GM19238 (cell line): ENCODE results near the gene PKD1.

ENCODE experiments used
- DNase-seq: peaks from one replicate; pipeline ENCODE4 v3.0.0; 2011; ENCODE audit warnings: low spot score; ENCODE audit not compliant: insufficient read length

Gene PKD1

DNA sequence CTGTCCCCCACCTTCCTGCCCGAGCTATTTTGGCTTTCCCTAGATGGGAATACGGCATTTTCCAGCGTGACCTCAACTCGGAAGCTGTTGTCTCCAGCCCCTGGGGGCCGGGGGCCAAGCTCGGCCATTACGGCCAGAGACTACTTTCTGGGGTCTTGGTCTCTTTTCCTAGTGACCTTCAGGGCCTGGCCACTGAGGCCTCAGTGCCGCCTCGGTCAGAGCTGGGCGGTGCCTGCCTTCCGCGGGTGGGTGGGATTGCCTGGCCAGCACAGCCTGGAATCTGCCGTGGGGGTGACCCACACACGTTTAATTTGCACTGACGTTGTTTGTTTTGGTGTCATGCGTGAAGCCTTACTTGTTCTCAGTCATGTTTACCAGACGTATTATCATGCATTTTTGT is 58.7 kb downstream of the PKD1 start:
- DNase-seq: no peak

DNA sequence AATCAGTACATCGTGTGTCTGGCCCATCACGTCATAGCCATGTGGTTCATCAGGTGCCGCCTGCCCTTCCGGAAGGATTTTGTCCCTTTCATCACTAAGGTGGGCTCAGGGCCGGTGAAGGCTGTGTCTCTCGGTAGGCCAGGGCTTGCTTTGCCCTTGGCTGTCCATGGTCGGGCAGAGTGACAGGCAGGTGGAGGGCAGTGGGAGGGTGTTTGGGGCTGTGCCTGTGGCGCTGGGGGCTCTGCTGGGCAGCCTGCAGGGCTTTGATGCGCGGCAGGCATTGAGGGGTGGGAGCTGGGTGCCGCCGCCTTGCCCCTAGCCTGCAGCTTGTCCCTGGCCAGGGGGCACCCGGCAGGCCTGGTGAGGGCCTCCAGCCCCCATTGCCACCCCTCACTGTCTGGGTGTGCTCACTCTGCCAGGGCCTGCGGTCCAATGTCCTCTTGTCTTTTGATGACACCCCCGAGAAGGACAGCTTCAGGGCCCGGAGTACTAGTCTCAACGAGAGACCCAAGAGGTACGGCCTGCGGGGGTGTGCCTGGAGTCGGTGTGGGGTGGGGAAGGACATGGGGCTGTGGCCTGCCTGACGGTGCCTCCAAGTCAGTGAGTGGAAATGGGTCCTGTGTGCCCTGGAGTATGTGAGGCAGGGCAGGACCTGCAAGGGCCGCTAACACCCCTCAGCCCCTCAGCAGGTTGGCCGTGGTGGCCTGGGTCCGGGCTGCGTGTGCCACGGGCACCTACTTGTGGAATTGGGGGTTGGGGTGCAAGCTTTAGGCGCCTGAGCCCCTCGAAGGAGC is 59.4 kb downstream of the PKD1 start:
- no peak for DNase-seq

DNA sequence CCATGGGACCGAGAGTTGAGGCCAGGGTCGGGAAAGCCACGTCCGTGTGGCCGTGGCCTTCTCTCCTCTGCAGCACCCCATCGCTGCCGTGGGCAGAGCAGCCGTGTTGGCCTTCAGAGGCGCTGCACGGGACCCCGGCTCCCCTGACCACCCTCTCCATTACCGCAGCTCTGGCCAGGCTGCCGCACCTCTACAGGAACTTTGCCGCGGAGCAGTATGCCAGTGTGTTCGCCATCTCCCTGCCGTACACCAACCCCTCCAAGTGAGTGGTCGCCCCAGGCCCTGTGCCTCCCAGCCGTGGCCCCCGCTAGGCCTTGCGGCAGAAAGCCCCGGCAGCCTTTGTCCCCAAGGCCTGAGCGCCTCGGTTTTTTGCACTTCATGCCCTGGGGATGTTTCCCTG is 60.1 kb downstream of the PKD1 start:
- DNase-seq: no peak

DNA sequence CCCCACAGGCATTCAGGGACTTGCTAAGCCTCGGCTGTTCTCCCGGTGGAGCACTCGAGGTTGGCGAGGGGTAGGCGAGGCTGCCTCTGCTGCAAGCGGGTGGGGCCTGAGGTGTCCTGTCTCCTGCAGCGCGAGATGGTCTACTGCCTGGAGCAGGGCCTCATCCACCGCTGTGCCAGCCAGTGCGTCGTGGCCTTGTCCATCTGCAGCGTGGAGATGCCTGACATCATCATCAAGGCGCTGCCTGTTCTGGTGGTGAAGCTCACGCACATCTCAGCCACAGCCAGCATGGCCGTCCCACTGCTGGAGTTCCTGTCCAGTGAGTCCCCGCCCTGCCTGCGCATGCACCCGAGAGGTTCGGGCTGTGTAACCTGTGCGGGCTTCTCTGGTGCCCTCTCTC is 61.6 kb downstream of the PKD1 start:
- DNase-seq: no peak

DNA sequence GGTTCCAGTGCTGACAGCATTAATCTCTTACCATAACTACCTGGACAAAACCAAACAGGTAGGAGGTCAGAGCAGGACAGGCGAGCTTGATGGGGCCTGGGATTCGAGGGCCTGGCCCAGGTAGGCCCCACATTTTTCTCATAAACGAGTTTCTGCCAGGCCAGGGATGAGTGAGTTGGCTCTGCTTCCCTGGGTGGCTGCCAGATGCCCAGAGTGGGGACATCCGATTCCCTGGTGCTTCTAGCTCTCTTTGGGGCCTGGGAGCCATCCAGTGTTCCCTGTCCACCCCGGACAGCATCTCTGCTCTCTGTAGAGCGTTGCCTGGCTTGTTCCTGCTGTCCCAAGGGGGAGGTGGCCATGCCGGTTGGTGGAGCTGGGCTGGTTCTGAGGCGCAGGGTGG is 62.8 kb downstream of the PKD1 start:
- no peak for DNase-seq

DNA sequence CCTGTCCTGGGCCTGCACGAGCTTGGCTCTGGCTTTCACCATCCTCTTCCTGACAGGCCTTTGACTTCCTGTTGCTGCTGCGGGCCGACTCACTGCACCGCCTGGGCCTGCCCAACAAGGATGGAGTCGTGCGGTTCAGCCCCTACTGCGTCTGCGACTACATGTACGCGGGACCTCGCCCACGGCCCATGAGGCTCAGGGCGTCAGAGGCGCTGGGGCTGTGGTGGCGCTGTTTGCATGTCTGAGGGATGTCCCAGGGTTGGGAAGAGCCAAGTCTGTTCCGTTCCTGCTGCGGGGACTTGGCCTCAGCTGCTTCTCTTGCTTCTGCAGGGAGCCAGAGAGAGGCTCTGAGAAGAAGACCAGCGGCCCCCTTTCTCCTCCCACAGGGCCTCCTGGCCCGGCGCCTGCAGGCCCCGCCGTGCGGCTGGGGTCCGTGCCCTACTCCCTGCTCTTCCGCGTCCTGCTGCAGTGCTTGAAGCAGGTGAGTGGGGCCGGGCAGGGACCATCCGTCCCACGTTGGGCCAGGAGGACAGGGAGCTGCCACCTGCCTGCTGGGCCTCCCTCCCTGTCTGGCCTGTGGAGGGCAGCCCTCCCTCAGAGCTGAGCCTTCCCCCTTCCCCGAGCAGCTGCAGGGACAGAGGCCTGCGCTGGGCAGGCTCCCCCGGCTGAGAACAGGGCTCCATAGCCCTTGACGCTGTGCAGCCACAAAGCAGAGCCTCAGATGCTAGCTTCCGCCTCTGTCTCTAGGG is 64.1 kb downstream of the PKD1 start:
- DNase-seq: no peak

DNA sequence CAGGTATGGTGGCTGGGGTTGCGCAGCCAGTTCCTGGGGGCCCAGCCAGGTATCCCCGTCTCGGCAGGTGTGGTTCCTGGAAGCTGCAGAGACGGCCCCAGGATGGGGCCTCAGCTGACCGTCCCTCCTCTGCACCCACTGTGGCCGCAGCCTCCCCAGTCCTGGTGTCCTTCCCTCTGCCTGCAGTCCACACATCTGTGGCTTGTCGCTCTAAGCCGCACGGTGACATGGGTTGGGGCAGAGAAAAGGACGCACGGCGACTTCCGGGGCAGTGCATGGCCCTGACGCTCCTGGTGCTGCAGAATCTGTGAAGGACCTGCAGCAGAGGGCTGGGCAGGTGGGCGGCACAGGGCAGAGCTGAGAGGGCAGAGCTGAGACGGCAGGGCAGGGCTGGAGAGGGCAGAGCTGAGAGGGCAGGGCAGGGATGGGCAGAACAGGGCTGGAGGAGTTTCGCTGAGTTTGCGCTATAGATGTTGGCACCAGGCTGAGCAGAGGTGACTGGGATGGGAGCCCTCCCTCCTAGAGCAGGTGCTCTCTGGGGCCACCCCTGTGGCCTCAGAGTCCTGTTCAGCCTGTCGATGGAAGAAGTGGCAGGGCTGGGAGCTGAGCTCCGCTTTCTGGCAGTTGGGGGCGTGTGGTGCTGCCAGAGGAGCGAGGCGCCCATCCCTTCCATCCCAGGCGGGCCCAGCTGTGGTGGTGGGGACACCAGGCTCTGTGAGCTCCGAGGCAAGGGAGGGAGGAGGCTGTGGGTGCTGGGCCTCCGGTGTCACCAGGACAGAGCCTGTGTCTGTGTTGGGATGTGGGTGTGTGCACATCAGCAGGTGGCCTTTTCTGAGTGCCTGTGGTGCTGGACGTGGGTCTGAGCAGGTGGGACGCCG is 64.9 kb downstream of the PKD1 start:
- DNase-seq: no peak

DNA sequence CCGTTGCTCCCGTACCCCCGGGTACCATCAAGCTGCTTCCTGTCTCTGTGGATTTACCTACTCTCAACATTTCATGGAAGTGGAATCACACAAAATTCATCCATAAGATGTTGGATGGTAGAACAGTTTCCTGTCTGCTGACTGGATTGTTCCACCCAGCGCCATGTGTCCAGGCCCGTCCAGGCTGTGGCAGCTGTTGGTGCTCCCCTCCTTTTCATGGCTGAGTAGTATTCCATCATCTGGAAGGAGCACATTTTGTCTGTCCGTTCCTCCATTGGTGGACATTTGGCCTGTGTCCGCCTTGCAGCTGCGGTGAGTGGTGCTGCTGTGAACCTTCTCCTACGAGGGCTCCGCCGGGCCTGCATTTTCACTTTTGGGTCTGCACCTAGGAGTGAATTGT is 69.6 kb downstream of the PKD1 start:
- DNase-seq: no peak

DNA sequence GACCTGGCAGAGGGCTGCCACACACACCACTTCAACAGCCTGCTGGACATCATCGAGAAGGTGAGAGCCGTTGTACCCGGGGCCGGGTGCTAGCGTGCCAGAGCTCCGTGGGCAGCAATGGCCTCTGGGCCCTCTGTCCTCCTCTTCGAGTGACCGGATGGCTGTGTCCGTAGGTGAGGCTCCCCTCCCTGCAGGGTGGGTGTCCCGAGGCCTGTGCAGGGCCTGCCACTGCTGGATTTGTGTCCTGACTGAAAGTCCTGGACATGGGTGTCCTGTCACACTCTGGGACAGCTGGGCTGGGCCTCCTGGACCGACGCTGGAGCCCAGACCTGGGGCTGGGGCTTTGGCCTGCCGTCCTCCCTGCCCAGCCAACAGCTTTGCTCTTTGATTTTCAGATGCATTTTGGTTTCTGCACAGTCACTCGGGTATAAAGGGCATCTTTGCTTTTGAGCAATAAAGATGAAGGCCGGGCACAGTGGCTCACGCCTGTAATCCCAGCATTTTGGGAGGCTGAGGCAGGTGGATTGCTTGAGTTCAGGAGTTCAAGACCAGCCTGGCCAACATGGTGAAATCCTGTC is 71.2 kb downstream of the PKD1 start:
- DNase-seq: no peak

DNA sequence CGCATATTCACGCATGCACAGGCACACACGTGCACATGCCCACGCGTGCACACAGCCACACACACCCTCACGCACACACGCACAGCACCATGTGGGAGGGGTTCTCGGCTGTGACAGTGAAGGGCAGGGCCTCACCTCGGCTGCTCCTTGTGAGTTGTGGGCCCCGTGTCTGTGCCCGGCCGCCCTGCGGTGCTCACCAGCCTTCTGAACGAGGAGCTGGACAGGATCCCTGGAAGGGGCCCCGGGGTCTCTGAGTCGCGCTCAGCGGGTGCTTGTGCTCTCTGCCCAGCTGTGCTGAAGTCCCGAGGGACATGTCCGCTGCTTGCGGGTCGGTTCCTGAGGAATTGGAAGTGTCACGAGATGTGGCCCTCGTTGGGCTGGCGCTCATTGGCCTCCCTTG is 71.8 kb downstream of the PKD1 start:
- DNase-seq: no peak

DNA sequence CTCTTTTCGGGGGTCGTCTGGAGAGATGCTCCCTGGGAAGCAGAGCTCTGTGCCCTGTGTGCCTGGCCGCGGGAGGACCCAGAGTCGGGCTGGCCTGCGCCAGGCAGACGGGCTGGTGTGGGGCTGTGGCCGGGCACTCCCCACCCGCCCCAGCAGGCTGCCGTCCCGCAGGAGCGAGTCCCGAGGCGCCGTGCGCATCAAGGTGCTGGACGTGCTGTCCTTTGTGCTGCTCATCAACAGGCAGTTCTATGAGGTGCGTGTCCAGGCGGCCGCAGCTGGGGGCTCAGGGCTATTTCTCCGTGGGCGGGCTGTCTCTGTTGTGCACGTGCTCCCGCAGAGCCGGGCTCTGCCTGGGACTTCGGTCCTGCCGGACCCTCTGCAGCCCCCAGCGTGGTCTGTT is 72.9 kb downstream of the PKD1 start:
- DNase-seq: no peak

DNA sequence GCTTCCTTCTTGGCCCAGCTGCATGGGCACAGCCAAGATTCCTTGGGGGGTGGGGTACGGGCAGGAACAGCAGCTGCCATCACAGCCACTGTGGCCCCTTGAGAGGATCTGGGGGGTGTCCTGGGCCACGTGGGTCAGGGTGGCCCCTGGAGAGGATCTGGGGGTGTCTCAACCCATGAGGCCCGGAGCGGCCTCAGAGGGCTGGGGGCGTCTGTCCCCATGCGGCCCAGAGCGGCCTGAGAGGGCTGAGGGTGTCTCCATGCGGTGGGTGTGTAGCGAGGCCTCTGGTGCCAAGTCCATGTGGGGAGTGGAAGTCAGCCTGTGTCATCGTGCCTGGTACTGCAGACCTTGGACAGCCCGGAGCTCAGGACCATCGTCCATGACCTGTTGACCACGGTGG is 74.2 kb downstream of the PKD1 start:
- no peak for DNase-seq

DNA sequence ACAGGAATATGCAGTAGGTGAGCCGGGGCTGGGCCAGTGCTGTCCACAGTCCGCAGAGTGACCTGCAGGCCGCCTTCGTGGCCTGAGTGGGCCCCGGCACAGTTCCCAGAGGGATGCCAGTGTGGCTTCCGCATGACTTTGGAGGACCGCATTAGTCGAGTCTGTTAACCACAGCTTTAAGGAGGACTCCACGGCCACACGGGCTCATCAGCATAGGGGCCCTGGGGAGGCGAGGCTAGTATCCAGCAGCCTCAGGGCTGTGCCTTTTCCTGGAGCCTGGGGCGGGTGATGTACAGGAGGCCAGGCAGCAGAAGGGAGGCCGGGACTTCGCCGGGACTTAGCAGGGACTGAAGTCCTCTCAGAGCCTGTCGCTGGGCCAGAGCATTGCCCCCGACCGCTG is 74.7 kb downstream of the PKD1 start:
- no peak for DNase-seq

DNA sequence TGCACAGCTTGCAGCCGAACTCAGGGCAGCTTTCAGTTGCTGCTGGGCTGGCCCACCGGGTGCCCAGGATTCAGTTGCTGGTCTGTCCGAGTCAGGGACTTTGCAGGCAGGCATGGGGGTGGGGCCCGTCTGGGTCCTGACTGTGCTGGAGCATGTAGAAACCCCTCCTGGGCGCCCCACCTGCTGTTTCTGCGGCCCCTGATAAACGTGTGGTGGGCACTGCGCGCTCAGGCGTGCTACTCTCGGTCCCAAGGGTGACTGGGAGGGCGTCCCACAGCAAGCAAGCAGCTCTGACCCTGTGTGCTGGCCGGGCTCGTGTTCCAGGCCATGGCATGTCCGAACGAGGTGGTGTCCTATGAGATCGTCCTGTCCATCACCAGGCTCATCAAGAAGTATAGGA is 75.4 kb downstream of the PKD1 start:
- DNase-seq: no peak

DNA sequence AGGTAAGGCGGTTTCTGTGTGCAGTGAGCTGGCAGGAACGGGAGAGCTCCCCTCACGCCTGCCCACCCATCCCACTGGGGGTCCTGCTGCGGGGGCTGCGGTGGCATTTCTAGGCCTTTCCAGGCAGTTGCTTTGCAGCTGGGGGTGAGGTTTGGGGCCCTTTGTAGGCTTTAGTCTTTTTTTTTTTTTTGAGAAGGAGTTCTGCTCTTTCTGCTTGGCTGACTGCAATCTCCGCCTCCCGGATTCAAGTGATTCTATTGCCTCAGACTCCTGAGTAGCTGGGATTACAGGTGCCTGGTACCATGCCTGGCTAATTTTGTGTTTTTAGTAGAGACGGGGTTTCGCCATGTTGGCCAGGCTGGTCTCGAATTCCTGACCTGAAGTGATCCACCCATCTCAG is 76.8 kb downstream of the PKD1 start:
- no peak for DNase-seq

DNA sequence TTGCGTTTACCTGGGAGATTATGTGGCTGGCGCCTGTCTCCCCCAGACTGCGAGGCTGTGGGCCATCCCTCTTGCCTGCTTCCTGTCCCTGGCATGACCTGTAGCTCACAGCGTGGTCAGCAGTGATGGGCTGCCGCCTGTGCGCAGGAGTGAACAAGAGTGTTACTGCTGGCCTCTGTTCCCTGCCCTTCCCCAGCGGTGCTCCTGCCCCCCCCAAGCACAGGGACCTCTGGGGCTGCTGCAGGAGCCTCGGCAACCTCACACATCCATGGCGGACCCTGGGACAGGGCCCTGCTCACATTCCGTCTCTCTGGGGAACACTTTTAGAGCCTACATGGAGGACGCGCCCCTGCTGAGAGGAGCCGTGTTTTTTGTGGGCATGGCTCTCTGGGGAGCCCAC is 77.3 kb downstream of the PKD1 start:
- DNase-seq: no peak

DNA sequence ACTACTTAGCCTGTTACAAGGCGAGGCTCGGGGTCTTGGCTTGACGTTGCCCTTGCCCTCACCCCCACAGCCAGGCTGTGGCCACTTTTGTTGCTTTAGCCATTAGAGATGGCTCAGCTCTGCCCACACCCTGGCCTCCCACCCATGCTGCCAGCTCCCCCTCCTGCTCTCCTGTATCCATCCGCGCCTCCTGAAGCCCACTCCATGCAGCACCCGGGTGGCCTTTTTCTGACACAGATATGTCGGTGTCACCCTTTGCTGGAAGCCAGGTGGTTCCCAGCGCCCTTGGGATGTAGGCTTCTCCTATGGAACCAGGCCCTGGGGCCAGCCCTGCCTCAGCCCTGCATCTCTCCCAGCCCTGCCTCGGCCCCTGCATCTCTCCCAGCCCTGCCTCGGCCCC is 78.3 kb downstream of the PKD1 start:
- DNase-seq: no peak

DNA sequence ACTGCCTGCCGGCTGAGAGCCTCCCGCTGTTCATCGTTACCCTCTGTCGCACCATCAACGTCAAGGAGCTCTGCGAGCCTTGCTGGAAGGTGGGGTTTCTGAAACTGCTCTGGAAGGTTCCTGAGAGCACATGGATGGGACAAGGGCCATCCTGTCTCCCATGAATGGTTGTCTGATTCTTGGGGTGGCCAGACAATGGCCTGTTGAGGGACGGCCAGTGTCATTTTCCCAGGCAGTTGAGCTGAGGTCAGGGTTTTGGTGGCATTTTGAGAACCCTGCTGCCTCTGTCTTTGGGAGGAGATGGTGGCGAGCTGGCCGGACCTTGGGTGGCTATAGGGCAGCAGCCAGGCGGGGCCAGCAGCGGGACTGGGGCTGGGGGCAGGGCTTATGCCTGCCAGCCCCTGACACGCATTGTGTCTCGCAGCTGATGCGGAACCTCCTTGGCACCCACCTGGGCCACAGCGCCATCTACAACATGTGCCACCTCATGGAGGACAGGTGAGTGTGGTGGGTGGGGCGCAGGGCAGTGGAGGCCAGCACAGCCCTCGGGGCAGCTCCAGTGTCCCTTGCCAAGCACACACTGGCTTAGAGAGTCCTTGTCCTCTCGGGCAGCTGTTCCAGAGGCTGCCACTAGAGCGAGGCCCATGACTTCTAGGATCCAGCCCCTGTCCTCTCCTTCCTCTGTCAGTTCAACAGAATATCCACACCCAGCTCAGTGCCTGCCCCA is 78.9 kb downstream of the PKD1 start:
- DNase-seq: no peak

DNA sequence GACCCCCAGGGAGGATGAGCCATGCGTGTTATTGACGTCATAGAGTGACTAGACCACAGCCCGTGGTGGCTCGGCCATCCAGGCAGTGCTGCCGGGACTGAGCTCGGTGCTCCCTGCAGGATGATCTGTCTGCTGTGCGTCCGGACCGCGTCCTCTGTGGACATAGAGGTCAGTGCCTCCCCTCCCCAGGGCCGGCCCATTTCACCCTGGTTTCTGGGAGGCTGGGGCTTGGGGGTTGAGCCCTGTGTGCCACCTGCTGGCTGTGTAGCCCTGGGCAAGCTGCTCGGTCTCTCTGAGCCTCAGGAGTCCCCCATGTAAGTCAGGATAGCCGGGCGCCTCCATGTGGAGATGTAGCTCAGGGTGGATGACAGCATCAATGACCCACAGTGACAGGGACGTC is 79.6 kb downstream of the PKD1 start:
- no peak for DNase-seq

DNA sequence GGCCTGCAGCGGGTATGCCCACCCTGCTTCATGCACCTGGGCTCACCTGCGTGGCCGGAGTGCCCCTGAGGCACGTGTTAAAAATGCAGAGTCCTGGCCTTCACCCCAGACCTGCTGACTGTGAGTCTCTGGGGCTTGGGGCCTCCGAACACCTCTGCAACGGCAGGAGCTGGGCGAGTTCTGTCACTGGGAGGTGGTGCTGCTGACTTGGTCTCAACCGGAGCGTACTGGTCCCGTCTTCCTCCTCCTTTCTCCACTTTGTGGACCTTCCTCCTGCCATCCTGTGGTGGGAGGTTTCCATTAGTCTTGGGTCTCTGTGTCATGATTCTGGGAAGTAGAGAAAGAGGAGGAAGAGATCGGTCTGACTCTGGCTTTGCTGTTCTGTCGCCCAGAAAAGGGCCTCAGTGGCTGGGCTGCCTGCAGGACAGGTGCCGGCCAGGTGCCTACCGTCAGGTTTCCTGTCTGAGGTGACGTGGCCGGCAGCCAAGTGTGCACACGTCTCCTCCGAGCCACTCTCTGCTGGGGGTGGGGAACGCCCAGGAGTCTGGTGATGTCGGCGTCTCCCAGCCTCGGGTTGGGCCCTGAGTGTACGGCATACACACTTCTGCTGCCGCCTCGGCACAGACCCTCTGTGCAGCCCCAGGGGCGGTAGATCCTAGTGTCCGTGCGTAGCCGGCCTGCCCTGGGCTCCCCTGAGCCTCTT is 81.0 kb downstream of the PKD1 start:
- DNase-seq: no peak

DNA sequence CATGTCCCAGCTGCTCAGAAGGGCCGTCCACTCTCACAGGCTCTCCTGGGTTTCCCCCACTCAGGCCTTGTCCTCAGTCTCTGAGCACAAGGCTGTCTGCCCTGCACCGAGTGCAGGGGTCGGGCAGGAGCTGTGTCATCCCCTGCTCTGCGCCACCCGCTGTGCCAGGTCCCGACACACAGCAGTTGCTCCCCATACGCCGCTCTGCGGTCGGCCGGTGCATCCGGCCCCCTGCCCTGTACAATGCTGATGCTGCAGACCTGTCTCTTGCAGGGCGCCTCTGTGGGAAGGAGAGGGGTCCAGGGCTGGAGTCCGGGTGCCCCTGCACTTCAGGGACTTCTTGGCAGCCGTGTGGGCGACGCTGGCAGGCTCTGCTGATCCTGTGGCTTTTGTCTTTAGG is 81.8 kb downstream of the PKD1 start:
- no peak for DNase-seq
